HepG2 (cell line): Measurements from ENCODE around the gene AHCTF1. TPM values are rescaled to one million over a fixed set of nuclear protein-coding genes. Genes with fewer than 3 reads are reported as not detected.
"Not testable (repeated sequence)": the region's sequence is repeated elsewhere in the genome, so short reads cannot be mapped to it uniquely, and the experiment has no call there.

Experiments
- ATAC-seq: fragments of 200-7000 bp; cut with Tn5 transposase; 3 replicates; pipeline ENCODE4 v1.9.1; 2020; ENCODE audit warnings: mild to moderate bottlenecking, moderate library complexity
- BruUV-seq: library from RNA; stranded (reverse); fragments of 400-500 nt; replicated peaks from 2 replicates; lab custom pipeline; 2021; lab: Mats Ljungman, UMichigan
- CTCF ChIA-PET: fragments of 300-600 bp; formaldehyde crosslinking; extraction: SDS; loops from one replicate; lab custom pipeline; 2021; ENCODE audit warnings: low total read pairs, inconsistent platforms, low intra/inter-chr PET ratio; lab: Yijun Ruan, JAX
- POLR2A ChIA-PET: fragments of 350-600 bp; sonication (Branson Sonifier 250); formaldehyde crosslinking; loops from one replicate; lab custom pipeline; 2020; ENCODE audit warnings: antibody characterized with exemption, inconsistent platforms; lab: Yijun Ruan, JAX
- DNase-seq: peaks from one replicate; pipeline ENCODE4 v3.0.0-alpha.2; 2015; ENCODE audit warnings: low spot score
- FAIRE-seq: peaks from 3 replicates; lab custom pipeline; 2011; peaks lifted over from hg19 to GRCh38; lab: Jason Lieb, UNC
- H2AFZ ChIP-seq: one replicate; pipeline ENCODE4 v1.6.1; 2011; ENCODE audit warnings: low read length, inconsistent platforms
- H3K27ac ChIP-seq: fragments of 300-600 bp; 3 replicates; pipeline ENCODE4 v1.8.0; 2011; ENCODE audit warnings: mixed run types, mild to moderate bottlenecking, mixed read lengths, low read length, inconsistent platforms; ENCODE audit not compliant: insufficient read depth; ENCODE audit errors: extremely low read length
- H3K27me3 ChIP-seq, 2 experiments: fragments of 200-600 bp in 1 of 2; 2 replicates in 1 of 2; 3 replicates in 1 of 2; pipeline versions ENCODE4 v1.6.0 to v1.8.0; 2011; ENCODE audit warnings: low read length in 2 of 2, mild to moderate bottlenecking in 2 of 2, moderate library complexity in 2 of 2, inconsistent platforms in 1 of 2; ENCODE audit not compliant: insufficient read depth in 2 of 2, control insufficient read depth in 1 of 2
- H3K36me3 ChIP-seq, 2 experiments: fragments of 200-600 bp in 1 of 2; replicated peaks in 1 of 2; 2 replicates in 1 of 2; 3 replicates in 1 of 2; pipeline versions ENCODE4 v1.5.1 to v1.8.0; 2011; ENCODE audit warnings: low read length in 2 of 2, inconsistent platforms in 1 of 2; ENCODE audit not compliant: insufficient read depth in 2 of 2, control insufficient read depth in 1 of 2
- H3K4me1 ChIP-seq: 2 replicates; pipeline ENCODE4 v1.5.1; 2012; ENCODE audit warnings: low read length, inconsistent platforms; ENCODE audit not compliant: insufficient read depth
- H3K4me2 ChIP-seq: 2 replicates; pipeline ENCODE4 v1.6.0; 2011; ENCODE audit warnings: low read depth, low read length, inconsistent platforms
- H3K4me3 ChIP-seq, 3 experiments: fragments of 200-600 bp in 1 of 3; sonication (generic), shearing (Covaris generic) in 1 of 3; replicated peaks in 1 of 3; 2 replicates each; pipeline ENCODE4 v1.5.1; 2011 to 2016; ENCODE audit warnings: low read length in 3 of 3, inconsistent platforms in 2 of 3, low read depth in 2 of 3, mild to moderate bottlenecking in 2 of 3, control low read depth in 1 of 3, mixed read lengths in 1 of 3; ENCODE audit not compliant: insufficient read depth in 1 of 3
- H3K79me2 ChIP-seq: one replicate; pipeline ENCODE4 v1.6.1; 2011; ENCODE audit warnings: low read length, inconsistent platforms; ENCODE audit not compliant: insufficient read depth
- H3K9ac ChIP-seq: 2 replicates; pipeline ENCODE4 v1.6.0; 2011; ENCODE audit warnings: mild to moderate bottlenecking, low read depth, low read length, inconsistent platforms; ENCODE audit not compliant: insufficient read depth
- H3K9me3 ChIP-seq: 2 replicates; pipeline ENCODE4 v1.5.1; 2012; ENCODE audit warnings: mild to moderate bottlenecking, low read length
- H4K20me1 ChIP-seq: 2 replicates; pipeline ENCODE4 v1.6.0; 2011; ENCODE audit warnings: inconsistent platforms, mild to moderate bottlenecking, low read length, moderate library complexity; ENCODE audit not compliant: insufficient read depth
- MAFF ChIP-seq: IDR thresholded peaks from 2 replicates; pipeline ENCODE4 v1.6.1; 2011; ENCODE audit warnings: low read depth, low read length, improper control_type of control experiment
- MAFK ChIP-seq, 2 experiments: IDR thresholded peaks in 1 of 2; conservative IDR thresholded peaks in 1 of 2; 2 replicates each; pipeline ENCODE4 v1.6.1; 2011; ENCODE audit warnings: improper control_type of control experiment in 2 of 2, low read length in 2 of 2
- RBFOX2 ChIP-seq: fragments of 200-400 bp; formaldehyde crosslinking; IDR thresholded peaks from 2 replicates; pipeline ENCODE4 v1.6.1; 2017; ENCODE audit warnings: low read depth, mild to moderate bottlenecking, low read length
- RBM22 ChIP-seq: fragments of 200-400 bp; formaldehyde crosslinking; optimal IDR thresholded peaks from 2 replicates; pipeline ENCODE3; 2017; ENCODE audit warnings: mild to moderate bottlenecking, low read length, moderate library complexity
- ZNF670 ChIP-seq: sonication (generic); formaldehyde crosslinking; IDR thresholded peaks from 2 replicates; pipeline ENCODE4 v1.8.0; 2022; ENCODE audit warnings: mild to moderate bottlenecking, missing genetic modification reagents, borderline replicate concordance
- WGBS: methylation state at CpG from one replicate; pipeline ENCODE4 v1.1.6; 2017; ENCODE audit warnings: low lambda C conversion rate; 5-methylcytosine and 5-hydroxymethylcytosine counted together
- in situ Hi-C: cut with HindIII; loops from 2 replicates; pipeline ENCODE4 v1.10.0; 2017; ENCODE audit warnings: low pct_unique_long_range_greater_than_20kb; ENCODE audit not compliant: extremely low pct_ligation_motif_present
- intact Hi-C: fragments of 100-400 bp; cut with micrococcal nuclease; formaldehyde crosslinking; loops from one replicate; pipeline ENCODE4 v1.10.0; 2022; ENCODE audit not compliant: unreplicated experiment
- polyA plus RNA-seq, 8 experiments: library from polyadenylated mRNA; depleted of rRNA in 3 of 8; stranded (reverse) in 7 of 8; unstranded in 1 of 8; fragments of >200 nt; fragmentation: Illumina TruSeq in 4 of 8; extraction: Trizol in 4 of 8; gene quantifications; 2 replicates each; pipeline versions ENCODE4 v1.2.1 to v1.2.3, GENCODE V29; 2011 to 2016; ENCODE audit warnings: low read depth in 4 of 8, missing spikeins in 1 of 8, mixed read lengths in 1 of 8; ENCODE audit not compliant: insufficient read depth in 1 of 8
- total RNA-seq, 5 experiments: library from RNA; depleted of rRNA; stranded (reverse); fragments of >200 nt; fragmentation: Illumina TruSeq; extraction: Trizol; gene quantifications; 2 replicates each; pipeline ENCODE4 v1.2.3, GENCODE V29; 2016; ENCODE audit warnings: low read depth in 1 of 5
- TF ChIP-seq, protein P1 (sequence below): sonication (generic); formaldehyde crosslinking; IDR thresholded peaks from 2 replicates; pipeline ENCODE4 v1.8.0; 2022; ENCODE audit warnings: mild to moderate bottlenecking, missing genetic modification reagents, moderate library complexity

Gene AHCTF1
- total and polyA plus RNA-seq, 2 of the 13 experiments (the other 11 are each of a cell fraction or from before 2014, with no cell fraction given): 16.6 to 45.9 TPM

DNA sequence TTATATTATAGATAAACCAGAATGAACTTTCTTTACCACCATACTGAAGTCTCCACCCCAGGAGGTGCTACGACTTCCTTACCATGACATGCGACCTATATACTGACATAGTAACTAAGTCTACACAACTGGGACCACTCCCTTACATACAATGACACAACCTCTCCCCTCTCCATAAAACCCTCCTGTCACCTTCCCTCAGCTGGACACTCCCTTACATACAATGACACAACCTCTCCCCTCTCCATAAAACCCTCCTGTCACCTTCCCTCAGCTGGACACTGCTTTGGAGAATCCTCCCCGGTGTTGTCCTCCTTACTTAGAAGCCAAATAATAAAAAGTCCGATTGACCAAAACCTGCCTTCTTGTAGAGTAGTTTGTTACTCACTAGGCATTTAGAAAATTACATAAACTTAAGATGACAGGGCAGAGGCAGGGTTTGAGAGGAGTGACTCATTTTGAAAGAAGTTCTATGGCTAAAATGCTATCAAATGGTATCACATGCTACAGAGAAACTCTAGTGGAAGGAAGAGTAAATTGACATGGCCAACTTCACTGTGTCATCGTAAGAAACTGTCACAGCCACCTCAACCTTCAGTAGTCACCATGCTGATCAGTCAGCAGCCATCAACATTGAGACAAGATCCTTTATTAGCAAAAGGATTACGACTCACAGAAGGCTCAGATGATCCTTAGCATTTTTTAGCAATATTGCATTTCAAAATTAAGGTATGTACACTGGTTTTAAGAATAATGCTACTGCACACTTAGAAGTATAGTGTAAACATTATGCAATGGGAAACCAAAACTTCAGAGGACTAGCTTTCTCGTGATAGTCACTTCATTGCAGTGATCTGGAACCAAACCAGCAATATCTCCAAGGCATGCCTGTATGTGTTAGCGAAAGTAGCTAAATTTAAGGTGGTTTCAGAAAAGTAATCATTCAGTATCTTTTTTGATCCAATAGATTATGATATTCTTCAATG, 56.4 kb downstream of the AHCTF1 start:
- ChIA-PET POLR2A (no interaction called here), CTCF (no interaction called here)
- Histone ChIP-seq H3K4me2 (no peak overlapping the region), H3K36me3 (peaks cover 21 to 78% of the 10 kb centered on the region in 2 experiments), H3K9ac (no peak overlapping the region), H3K27me3 (no peaks in the 10 kb centered on the region), H2AFZ (no peak overlapping the region), H3K4me1 (no peaks in the 10 kb centered on the region), H3K79me2 (peaks cover 7% of the 10 kb centered on the region), H3K27ac (no peak overlapping the region), H3K4me3 (no peak overlapping the region), H3K9me3 (no peaks in the 10 kb centered on the region), H4K20me1 (0 out of 2 replicates have a peak, but pooled peaks cover 7% of the 10 kb centered on the region)
- no TSS peak for BruUV-seq
- intact Hi-C loops: no loop called here
- ATAC-seq: no peak
- TF ChIP-seq, protein P1, sequence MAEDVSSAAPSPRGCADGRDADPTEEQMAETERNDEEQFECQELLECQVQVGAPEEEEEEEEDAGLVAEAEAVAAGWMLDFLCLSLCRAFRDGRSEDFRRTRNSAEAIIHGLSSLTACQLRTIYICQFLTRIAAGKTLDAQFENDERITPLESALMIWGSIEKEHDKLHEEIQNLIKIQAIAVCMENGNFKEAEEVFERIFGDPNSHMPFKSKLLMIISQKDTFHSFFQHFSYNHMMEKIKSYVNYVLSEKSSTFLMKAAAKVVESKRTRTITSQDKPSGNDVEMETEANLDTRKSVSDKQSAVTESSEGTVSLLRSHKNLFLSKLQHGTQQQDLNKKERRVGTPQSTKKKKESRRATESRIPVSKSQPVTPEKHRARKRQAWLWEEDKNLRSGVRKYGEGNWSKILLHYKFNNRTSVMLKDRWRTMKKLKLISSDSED (CRISPR knock-in tag): no peak
- peak; percentile 51 for TF ChIP-seq RBM22
- TF ChIP-seq RBFOX2: no peak
- WGBS: 94% methylated on average over 8 of the region's 8 CpGs
- no peak for FAIRE-seq
- in situ Hi-C loops: no loop called here
- no peak for DNase-seq

DNA sequence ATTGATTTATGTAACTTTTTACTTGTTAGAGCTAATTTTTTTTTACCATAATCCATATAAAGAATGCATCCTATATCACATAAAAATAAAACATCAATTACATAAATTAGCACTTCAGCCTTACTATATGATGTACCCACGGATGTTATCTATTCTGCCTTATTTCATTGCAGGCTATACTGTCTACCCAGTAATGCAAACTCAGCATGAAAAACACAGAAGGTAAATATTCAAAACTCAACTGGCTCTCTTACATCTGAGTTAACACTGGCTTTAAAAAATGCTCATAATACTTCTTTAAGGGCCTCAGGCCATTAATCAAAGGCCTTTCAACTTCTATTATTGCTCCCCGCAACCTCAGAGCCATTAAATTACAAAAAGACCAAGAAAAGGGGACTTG, 65.8 kb downstream of the AHCTF1 start:
- in situ Hi-C loops: no loop called here

DNA sequence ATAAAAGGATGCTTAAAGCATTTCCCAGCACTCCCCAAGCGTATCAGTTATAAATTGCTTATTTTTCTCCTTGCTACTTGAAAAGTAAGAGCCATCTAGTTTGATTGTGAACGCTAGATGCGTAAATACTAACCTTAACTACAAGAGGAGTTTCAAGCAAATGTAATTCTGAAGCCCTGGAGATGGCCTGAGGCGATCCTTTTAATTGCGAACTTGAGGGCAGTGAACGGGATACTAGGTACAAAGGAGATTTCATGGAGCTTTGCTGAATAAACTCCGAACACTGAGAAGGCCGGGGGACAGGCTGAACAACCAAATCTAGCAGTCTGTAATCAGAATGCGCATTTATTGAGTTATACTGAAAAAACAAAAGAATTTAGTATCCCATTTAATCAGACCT, 68.0 kb downstream of the AHCTF1 start:
- H3K4me1 ChIP-seq, H4K20me1 ChIP-seq, intact Hi-C loops, H3K4me3 ChIP-seq, DNase-seq, H2AFZ ChIP-seq, H3K27me3 ChIP-seq, H3K9me3 ChIP-seq, H3K79me2 ChIP-seq, BruUV-seq, FAIRE-seq, ATAC-seq, POLR2A ChIA-PET, H3K4me2 ChIP-seq, H3K9ac ChIP-seq, CTCF ChIA-PET, H3K27ac ChIP-seq, in situ Hi-C loops: not testable (repeated sequence)
- peaks cover 7 to 68% of the 10 kb centered on the region in 2 experiments for H3K36me3 ChIP-seq
- 97% methylated on average over 9 of the region's 9 CpGs for WGBS

More for the DNA sequence above, 65.8 kb downstream of the AHCTF1 start:
- ChIA-PET CTCF (no interaction called here), POLR2A (no interaction called here)
- Histone ChIP-seq H3K9ac (no peak overlapping the region), H3K4me1 (no peaks in the 10 kb centered on the region), H3K79me2 (peaks cover 2% of the 10 kb centered on the region), H3K27me3 (no peaks in the 10 kb centered on the region), H3K36me3 (peaks cover 10 to 67% of the 10 kb centered on the region in 2 experiments; a peak in 4 of 5 replicates), H3K9me3 (no peaks in the 10 kb centered on the region), H2AFZ (no peak overlapping the region), H3K4me2 (no peak overlapping the region), H3K27ac (no peak overlapping the region), H3K4me3 (no peak overlapping the region), H4K20me1 (0 out of 2 replicates have a peak, but pooled peaks cover 3% of the 10 kb centered on the region)
- BruUV-seq: no TSS peak
- no peak for ATAC-seq
- intact Hi-C loops: no loop called here
- 99% methylated on average over 2 of the region's 2 CpGs for WGBS
- no peak for FAIRE-seq
- TF ChIP-seq MAFF (peak; percentile 45; the same call in 1 of the 2 replicates), ZNF670 (CRISPR knock-in tag) (no peak), MAFK (conservative IDR thresholded peaks at IDR 0.05 in 1 of 2, IDR thresholded peaks at IDR 0.05 in 1 of 2; ENCODE audit: low read length in 2 of 2) (peak; percentile 67 to 71)
- DNase-seq: no peak
